Mesendoderm (in vitro differentiated cells): ENCODE data around the gene SSTR4.

ENCODE experiments used
- DNase-seq: peaks from one replicate; pipeline ENCODE4 v3.0.0; 2013
- H2AK5ac ChIP-seq: 2 replicates; pipeline ENCODE4 v1.6.1; 2013; ENCODE audit warnings: low read length, inconsistent platforms
- H2BK120ac ChIP-seq: 2 replicates; pipeline ENCODE4 v1.6.1; 2013; ENCODE audit warnings: low read depth, mild to moderate bottlenecking, low read length, moderate library complexity, mixed read lengths
- H2BK15ac ChIP-seq: replicated peaks from 2 replicates; pipeline ENCODE4 v1.6.1; 2013; ENCODE audit warnings: low read depth, mild to moderate bottlenecking, moderate library complexity
- H2BK5ac ChIP-seq: 2 replicates; pipeline ENCODE4 v1.6.1; 2013; ENCODE audit warnings: low read length, inconsistent platforms
- H3K18ac ChIP-seq: 2 replicates; pipeline ENCODE4 v1.6.1; 2013; ENCODE audit warnings: mild to moderate bottlenecking, low read length, mixed read lengths
- H3K23ac ChIP-seq: one replicate; pipeline ENCODE4 v1.6.1; 2013; ENCODE audit warnings: low read length
- H3K27ac ChIP-seq: 2 replicates; pipeline ENCODE4 v1.5.1; 2013; ENCODE audit warnings: low read depth, mild to moderate bottlenecking, inconsistent platforms, low read length, moderate library complexity
- H3K27me3 ChIP-seq: 2 replicates; pipeline ENCODE4 v1.6.1; 2013; ENCODE audit warnings: low read length, control low read depth, mild to moderate bottlenecking, inconsistent platforms; ENCODE audit not compliant: insufficient read depth, poor library complexity
- H3K36me3 ChIP-seq: 2 replicates; pipeline ENCODE4 v1.6.1; 2013; ENCODE audit warnings: low read length, inconsistent platforms; ENCODE audit not compliant: control insufficient read depth, insufficient read depth
- H3K4ac ChIP-seq: one replicate; pipeline ENCODE4 v1.6.1; 2013; ENCODE audit warnings: low read depth, mild to moderate bottlenecking, low read length, moderate library complexity
- H3K4me1 ChIP-seq: 2 replicates; pipeline ENCODE4 v1.6.1; 2013; ENCODE audit warnings: low read depth, low read length, inconsistent platforms; ENCODE audit not compliant: control insufficient read depth
- H3K4me2 ChIP-seq: 2 replicates; pipeline ENCODE4 v1.6.1; 2013; ENCODE audit warnings: low read length
- H3K4me3 ChIP-seq: 2 replicates; pipeline ENCODE4 v1.5.1; 2013; ENCODE audit warnings: mild to moderate bottlenecking, low read length
- H3K56ac ChIP-seq: one replicate; pipeline ENCODE4 v1.6.1; 2013; ENCODE audit warnings: low read length
- H3K79me1 ChIP-seq: 2 replicates; pipeline ENCODE4 v1.6.1; 2013; ENCODE audit warnings: low read length, inconsistent platforms
- H3K79me2 ChIP-seq: 2 replicates; pipeline ENCODE4 v1.6.1; 2013; ENCODE audit warnings: mild to moderate bottlenecking, low read length; ENCODE audit not compliant: control insufficient read depth, insufficient read depth
- H3K9ac ChIP-seq: 2 replicates; pipeline ENCODE4 v1.6.1; 2013; ENCODE audit warnings: low read length, inconsistent platforms
- H4K5ac ChIP-seq: one replicate; pipeline ENCODE4 v1.6.1; 2013; ENCODE audit warnings: low read length
- H4K8ac ChIP-seq: one replicate; pipeline ENCODE4 v1.6.1; 2013; ENCODE audit warnings: low read depth, mild to moderate bottlenecking, control low read depth, low read length, moderate library complexity
- WGBS: extraction: QIAGEN DNeasy Blood & Tissue Kit; methylation state at CpG from one replicate; pipeline ENCODE4 v1.1.7; 2013; ENCODE audit warnings: low lambda C conversion rate, missing lambda C conversion rate; ENCODE audit not compliant: insufficient coverage; ENCODE audit errors: extremely low coverage; 5-methylcytosine and 5-hydroxymethylcytosine counted together

SSTR4 gene

GRCh38 chr20:23065266-23066201, 30.4 kb downstream of the SSTR4 start:
- Histone ChIP-seq H3K4ac (no peak overlapping the region), H3K27ac (no peak overlapping the region), H2BK5ac (no peak overlapping the region), H2BK15ac (no peak overlapping the region), H2BK120ac (no peak overlapping the region), H4K8ac (no peak overlapping the region), H3K27me3 (no peaks in the 10 kb centered on the region), H3K23ac (no peak overlapping the region), H3K4me1 (peaks cover 3% of the 10 kb centered on the region), H3K79me2 (no peaks in the 10 kb centered on the region), H3K9ac (no peak overlapping the region), H2AK5ac (no peak overlapping the region), H3K4me2 (no peak overlapping the region), H3K79me1 (no peaks in the 10 kb centered on the region), H3K36me3 (no peaks in the 10 kb centered on the region), H4K5ac (no peak overlapping the region), H3K18ac (no peak overlapping the region), H3K56ac (no peak overlapping the region), H3K4me3 (no peak overlapping the region)
- WGBS, result no CpG with 5 or more reads among the region's 9 CpGs
- DNase-seq, result no peak

DNA sequence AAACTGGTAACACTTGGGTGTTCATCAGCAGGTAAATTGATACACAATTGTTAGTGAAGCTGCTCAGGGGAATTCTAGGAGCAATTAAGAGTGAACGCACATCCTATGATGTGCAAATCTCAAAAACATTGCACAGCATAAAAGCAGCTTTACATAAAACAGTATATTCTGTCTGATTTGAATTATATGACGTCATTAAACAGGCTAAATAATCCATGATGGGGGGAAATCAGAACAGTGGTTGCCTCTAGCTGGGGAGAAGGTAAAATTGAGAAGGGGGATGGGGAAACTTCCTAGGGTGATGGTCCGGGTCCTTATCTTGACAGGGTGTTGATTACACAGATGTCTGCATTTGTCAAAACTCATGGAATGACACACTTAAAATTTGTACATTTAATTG, 31.7 kb downstream of the SSTR4 start:
- no peak overlapping the region for H3K56ac ChIP-seq
- H2BK5ac ChIP-seq, result no peak overlapping the region
- H4K5ac ChIP-seq, result no peak overlapping the region
- H3K79me2 ChIP-seq, result no peaks in the 10 kb centered on the region
- DNase-seq, result no peak
- H2BK120ac ChIP-seq, result no peak overlapping the region
- H3K27me3 ChIP-seq, result no peaks in the 10 kb centered on the region
- H3K36me3 ChIP-seq, result no peaks in the 10 kb centered on the region
- no CpG with 5 or more reads among the region's 3 CpGs for WGBS
- no peak overlapping the region for H3K18ac ChIP-seq
- no peak overlapping the region for H2BK15ac ChIP-seq
- no peak overlapping the region for H3K4me2 ChIP-seq
- H3K4me3 ChIP-seq, result no peak overlapping the region
- no peak overlapping the region for H4K8ac ChIP-seq
- H3K79me1 ChIP-seq, result no peaks in the 10 kb centered on the region
- H3K27ac ChIP-seq, result no peak overlapping the region
- no peak overlapping the region for H3K23ac ChIP-seq
- H2AK5ac ChIP-seq, result no peak overlapping the region
- no peak overlapping the region for H3K4ac ChIP-seq
- peaks cover 3% of the 10 kb centered on the region for H3K4me1 ChIP-seq
- no peak overlapping the region for H3K9ac ChIP-seq

DNA sequence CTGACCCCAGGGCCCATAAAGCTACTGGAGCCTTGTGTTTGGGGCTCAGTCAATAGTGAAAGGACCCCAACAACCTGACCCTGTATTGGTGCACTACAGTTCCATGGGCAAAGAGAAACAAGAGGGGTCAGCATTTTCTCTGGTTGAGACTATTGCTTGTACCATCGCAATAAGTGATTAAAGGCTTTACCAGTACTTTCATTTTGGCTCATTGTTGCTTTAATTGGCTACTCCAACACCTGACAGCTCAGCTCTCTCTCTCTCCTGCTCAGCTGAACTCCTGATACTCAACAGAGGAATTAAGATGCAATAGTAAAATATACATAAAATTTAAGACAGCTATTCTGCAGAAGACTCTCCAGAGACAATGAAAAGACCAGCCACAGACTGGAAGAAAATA, 33.2 kb downstream of the SSTR4 start:
- H2BK120ac ChIP-seq, result no peak overlapping the region
- no peaks in the 10 kb centered on the region for H3K4me1 ChIP-seq
- no peaks in the 10 kb centered on the region for H3K27me3 ChIP-seq
- H3K36me3 ChIP-seq, result no peaks in the 10 kb centered on the region
- no peak overlapping the region for H4K5ac ChIP-seq
- no peak for DNase-seq
- no peak overlapping the region for H2BK5ac ChIP-seq
- no peak overlapping the region for H2BK15ac ChIP-seq
- H3K56ac ChIP-seq, result no peak overlapping the region
- no peak overlapping the region for H3K4ac ChIP-seq
- H4K8ac ChIP-seq, result no peak overlapping the region
- H3K27ac ChIP-seq, result no peak overlapping the region
- H3K79me2 ChIP-seq, result no peaks in the 10 kb centered on the region
- H3K4me3 ChIP-seq, result no peak overlapping the region
- H3K18ac ChIP-seq, result no peak overlapping the region
- WGBS, result no CpG with 5 or more reads among the region's 1 CpG
- no peaks in the 10 kb centered on the region for H3K79me1 ChIP-seq
- no peak overlapping the region for H3K4me2 ChIP-seq
- H3K23ac ChIP-seq, result no peak overlapping the region
- H2AK5ac ChIP-seq, result no peak overlapping the region
- no peak overlapping the region for H3K9ac ChIP-seq

- Histone ChIP-seq H2BK5ac (no peak overlapping the region), H3K27me3 (no peaks in the 10 kb centered on the region), H4K8ac (no peak overlapping the region), H3K36me3 (no peaks in the 10 kb centered on the region), H3K4ac (no peak overlapping the region), H3K23ac (no peak overlapping the region), H3K79me1 (no peaks in the 10 kb centered on the region), H2BK15ac (no peak overlapping the region), H2BK120ac (no peak overlapping the region), H3K4me1 (no peaks in the 10 kb centered on the region), H3K4me3 (no peak overlapping the region), H3K4me2 (no peak overlapping the region), H3K56ac (no peak overlapping the region), H4K5ac (no peak overlapping the region), H3K27ac (no peak overlapping the region), H3K79me2 (no peaks in the 10 kb centered on the region), H3K9ac (no peak overlapping the region), H3K18ac (no peak overlapping the region), H2AK5ac (no peak overlapping the region)
- no peak for DNase-seq
- WGBS, result no CpG with 5 or more reads among the region's 2 CpGs
These were observed 34.0 kb downstream of the SSTR4 start for GRCh38 chr20:23069108-23069507.

DNA sequence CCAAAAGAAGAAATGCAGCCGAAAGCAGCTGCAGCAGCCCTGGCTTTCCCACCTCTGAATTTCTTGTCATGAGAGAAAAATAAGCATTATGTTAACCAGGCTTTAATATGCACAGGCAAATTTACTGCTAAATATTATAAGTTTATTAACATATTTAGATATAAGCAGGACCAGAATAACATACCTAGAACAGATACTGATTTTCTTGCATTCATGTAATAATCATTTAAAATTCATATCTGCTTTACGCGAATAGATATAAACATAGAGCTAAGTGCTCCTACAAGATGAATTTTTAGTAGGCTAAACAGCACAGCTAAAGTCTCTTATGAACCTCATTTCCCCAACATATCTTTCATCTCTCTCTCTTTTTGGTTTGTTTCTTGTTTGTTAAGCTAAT, 36.3 kb downstream of the SSTR4 start:
- Histone ChIP-seq H4K5ac (no peak overlapping the region), H2BK120ac (no peak overlapping the region), H2BK15ac (no peak overlapping the region), H3K79me1 (no peaks in the 10 kb centered on the region), H2AK5ac (no peak overlapping the region), H3K36me3 (no peaks in the 10 kb centered on the region), H3K18ac (no peak overlapping the region), H3K56ac (no peak overlapping the region), H3K4ac (no peak overlapping the region), H2BK5ac (no peak overlapping the region), H3K4me2 (no peak overlapping the region), H3K9ac (no peak overlapping the region), H3K4me3 (no peak overlapping the region), H3K27ac (no peak overlapping the region), H3K4me1 (no peaks in the 10 kb centered on the region), H4K8ac (no peak overlapping the region), H3K23ac (no peak overlapping the region), H3K27me3 (no peaks in the 10 kb centered on the region), H3K79me2 (no peaks in the 10 kb centered on the region)
- no CpG with 5 or more reads among the region's 3 CpGs for WGBS
- no peak for DNase-seq

- no peaks in the 10 kb centered on the region for H3K27me3 ChIP-seq
- H3K4me1 ChIP-seq, result no peaks in the 10 kb centered on the region
- no peak for DNase-seq
- no peak overlapping the region for H2BK120ac ChIP-seq
- H3K36me3 ChIP-seq, result no peaks in the 10 kb centered on the region
- H3K4ac ChIP-seq, result no peak overlapping the region
- no peak overlapping the region for H3K27ac ChIP-seq
- no peak overlapping the region for H3K4me3 ChIP-seq
- no peak overlapping the region for H3K9ac ChIP-seq
- H3K79me1 ChIP-seq, result no peaks in the 10 kb centered on the region
- no peak overlapping the region for H2BK15ac ChIP-seq
- H3K56ac ChIP-seq, result no peak overlapping the region
- H4K5ac ChIP-seq, result no peak overlapping the region
- no peak overlapping the region for H4K8ac ChIP-seq
- no peak overlapping the region for H3K18ac ChIP-seq
- H3K79me2 ChIP-seq, result no peaks in the 10 kb centered on the region
- H2BK5ac ChIP-seq, result no peak overlapping the region
- no CpG with 5 or more reads among the region's 4 CpGs for WGBS
- no peak overlapping the region for H3K4me2 ChIP-seq
- no peak overlapping the region for H3K23ac ChIP-seq
- H2AK5ac ChIP-seq, result no peak overlapping the region
These were observed 36.9 kb downstream of the SSTR4 start for GRCh38 chr20:23071996-23072395.
